Measurements from ENCODE around the gene EIF2AK3. TPM values are rescaled to one million over a fixed set of nuclear protein-coding genes. Genes with fewer than 3 reads are reported as not detected.

EIF2AK3 gene
- total RNA-seq, 6 donors from 2014 or later = 15.5 to 43.7 (median 23.0) TPM

- DNase-seq = no peak
- H3K36me3 ChIP-seq = peaks cover 9 to 95% (median 40%) of the 10 kb centered on the region in 4 donors
Observed at GRCh38 chr2:88575051-88575450, 52.2 kb downstream of the EIF2AK3 start.

GRCh38 chr2:88574445-88574844 is 52.8 kb downstream of the EIF2AK3 start:
- DNase-seq (no peak), ATAC-seq (ENCODE audit: low FRiP score in 2 of 2) (no peak)
- Histone ChIP-seq H3K4me1 (no peaks in the 10 kb centered on the region), H3K9me3 (no peaks in the 10 kb centered on the region), H3K36me3 (peaks cover 12 to 95% (median 42%) of the 10 kb centered on the region in 4 donors), H3K27me3 (no peaks in the 10 kb centered on the region), H3K4me3 (no peak overlapping the region), H3K27ac (no peak overlapping the region)
- TF ChIP-seq CTCF (IDR thresholded peaks at IDR 0.05) (no peak), POLR2A (IDR thresholded peaks at IDR 0.05) (no peak), POLR2AphosphoS5 (IDR thresholded peaks at IDR 0.05) (no peak), EP300 (IDR thresholded peaks at IDR 0.05) (no peak)
- 87% methylated on average over 5 of the region's 5 CpGs for WGBS, 2 donors

More at GRCh38 chr2:88575051-88575450, 52.2 kb downstream of the EIF2AK3 start:
- H3K9me3 ChIP-seq = no peaks in the 10 kb centered on the region
- no peak overlapping the region for H3K27ac ChIP-seq
- no peak for ATAC-seq (ENCODE audit: low FRiP score in 2 of 2)
- WGBS, 2 donors = 48 to 95% methylated on average over 2 of the region's 2 CpGs
- TF ChIP-seq EP300 (IDR thresholded peaks at IDR 0.05) (no peak), CTCF (IDR thresholded peaks at IDR 0.05) (no peak), POLR2AphosphoS5 (IDR thresholded peaks at IDR 0.05) (no peak), POLR2A (IDR thresholded peaks at IDR 0.05) (no peak)
- no peak overlapping the region for H3K4me3 ChIP-seq
- no peaks in the 10 kb centered on the region for H3K4me1 ChIP-seq
- H3K27me3 ChIP-seq = no peaks in the 10 kb centered on the region

GRCh38 chr2:88568179-88568578 is 59.1 kb downstream of the EIF2AK3 start:
- no peak for DNase-seq
- Histone ChIP-seq H3K27ac (no peak overlapping the region), H3K4me1 (no peaks in the 10 kb centered on the region), H3K27me3 (no peaks in the 10 kb centered on the region), H3K4me3 (no peak overlapping the region), H3K9me3 (no peaks in the 10 kb centered on the region), H3K36me3 (peaks cover 8 to 64% (median 17%) of the 10 kb centered on the region in 4 donors)
- no peak for ATAC-seq (ENCODE audit: low FRiP score in 2 of 2)
- 88 to 93% methylated on average over 3 of the region's 3 CpGs for WGBS, 2 donors
- TF ChIP-seq POLR2A (IDR thresholded peaks at IDR 0.05) (no peak), EP300 (IDR thresholded peaks at IDR 0.05) (no peak), CTCF (IDR thresholded peaks at IDR 0.05) (no peak), POLR2AphosphoS5 (IDR thresholded peaks at IDR 0.05) (no peak)

GRCh38 chr2:88564402-88564801 is 62.9 kb downstream of the EIF2AK3 start:
- no peak overlapping the region for H3K27ac ChIP-seq
- H3K27me3 ChIP-seq = no peaks in the 10 kb centered on the region
- TF ChIP-seq EP300 (IDR thresholded peaks at IDR 0.05) = no peak
- no peak for TF ChIP-seq CTCF (IDR thresholded peaks at IDR 0.05)
- TF ChIP-seq POLR2AphosphoS5 (IDR thresholded peaks at IDR 0.05) = no peak
- TF ChIP-seq POLR2A (IDR thresholded peaks at IDR 0.05) = no peak
- peaks cover 4 to 57% (median 23%) of the 10 kb centered on the region in 4 donors for H3K36me3 ChIP-seq
- 93 to 96% methylated on average over 2 of the region's 2 CpGs for WGBS, 2 donors
- DNase-seq (no peak), ATAC-seq (ENCODE audit: low FRiP score in 2 of 2) (no peak)
- H3K4me1 ChIP-seq = no peaks in the 10 kb centered on the region
- H3K9me3 ChIP-seq = no peaks in the 10 kb centered on the region
- H3K4me3 ChIP-seq = no peak overlapping the region

GRCh38 chr2:88563129-88563528 is 64.1 kb downstream of the EIF2AK3 start:
- 58 to 69% methylated on average over 2 of the region's 2 CpGs for WGBS, 2 donors
- TF ChIP-seq EP300 (IDR thresholded peaks at IDR 0.05) = no peak
- TF ChIP-seq CTCF (IDR thresholded peaks at IDR 0.05) = no peak
- TF ChIP-seq POLR2A (IDR thresholded peaks at IDR 0.05) = no peak
- TF ChIP-seq POLR2AphosphoS5 (IDR thresholded peaks at IDR 0.05) = no peak
- Histone ChIP-seq H3K4me3 (no peak overlapping the region), H3K9me3 (no peaks in the 10 kb centered on the region), H3K4me1 (no peaks in the 10 kb centered on the region), H3K27ac (no peak overlapping the region), H3K27me3 (no peaks in the 10 kb centered on the region), H3K36me3 (peaks cover 0 to 55% (median 23%) of the 10 kb centered on the region in 4 donors)
- DNase-seq = no peak
- no peak for ATAC-seq (ENCODE audit: low FRiP score in 2 of 2)

All from upper lobe of left lung (tissue), 6 donors.